Fibroblast of skin of abdomen (primary cell): ENCODE measurements around the gene CACNA1C.

ENCODE experiments used
- DNase-seq: peaks from one replicate; pipeline ENCODE4 v3.0.0-alpha.2; 2013

The CACNA1C gene

DNA sequence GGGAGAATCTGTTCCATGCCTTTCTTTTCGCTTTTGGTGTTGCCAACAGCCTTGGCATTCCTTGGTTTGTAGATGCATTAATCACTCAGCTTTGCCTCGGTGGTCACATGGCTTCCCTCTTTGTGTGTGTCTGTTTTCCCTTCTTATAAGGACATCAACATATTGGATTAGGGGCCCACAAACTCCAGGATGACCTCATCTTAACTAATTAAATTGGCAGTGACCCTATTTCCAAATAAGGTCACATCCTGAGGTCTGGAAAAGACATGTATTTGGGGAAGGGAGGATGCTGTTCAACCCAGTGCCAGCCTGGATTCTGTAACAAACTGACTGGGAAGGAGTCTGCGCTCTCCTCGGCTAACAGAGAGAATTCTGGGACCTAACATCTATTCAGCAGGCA, 376.2 kb downstream of the CACNA1C start:
- DNase-seq, result peak; percentile 27

DNA sequence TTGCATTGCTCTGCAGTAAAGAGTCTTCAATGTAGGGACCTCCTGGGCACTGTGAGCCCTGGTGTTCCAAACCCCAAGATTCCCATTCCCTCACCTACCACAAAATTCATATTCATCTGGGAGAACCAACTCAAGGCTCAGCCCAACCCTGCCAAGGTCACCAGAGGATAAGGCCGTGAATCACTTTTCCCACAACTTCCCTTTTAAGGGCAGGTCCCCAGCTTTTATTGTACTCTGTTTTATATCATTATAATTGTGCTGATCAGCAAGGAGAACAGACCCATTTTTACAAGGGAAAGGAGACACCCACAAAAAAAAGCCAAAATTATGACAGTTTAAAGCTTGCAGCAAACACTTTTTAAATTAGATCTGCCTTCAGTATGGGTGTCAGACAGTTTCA, 379.0 kb downstream of the CACNA1C start:
- DNase-seq, result peak; percentile 26

DNA sequence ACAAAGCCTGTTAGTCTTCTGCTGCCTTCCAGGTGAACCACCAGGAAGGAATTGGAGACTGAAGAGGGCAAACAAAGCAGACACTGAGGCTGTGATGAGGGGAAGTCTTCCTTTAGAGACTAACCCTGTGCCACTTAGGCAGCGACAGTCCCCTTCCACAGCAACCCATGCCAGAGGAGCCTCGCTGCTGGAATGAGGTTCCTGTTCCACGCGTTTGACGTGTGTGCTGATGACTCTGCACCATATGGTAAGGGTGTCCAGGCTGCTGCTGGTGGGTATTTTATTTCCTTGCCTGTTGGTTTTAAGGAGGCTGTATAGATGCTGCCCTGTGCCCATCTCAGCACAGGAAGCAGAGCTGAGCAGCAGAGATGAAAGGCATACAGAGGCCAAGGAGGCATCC, 380.1 kb downstream of the CACNA1C start:
- DNase-seq, result no peak

- no peak for DNase-seq
Measured at GRCh38 chr12:2435511-2435910, 382.7 kb downstream of the CACNA1C start.

DNA sequence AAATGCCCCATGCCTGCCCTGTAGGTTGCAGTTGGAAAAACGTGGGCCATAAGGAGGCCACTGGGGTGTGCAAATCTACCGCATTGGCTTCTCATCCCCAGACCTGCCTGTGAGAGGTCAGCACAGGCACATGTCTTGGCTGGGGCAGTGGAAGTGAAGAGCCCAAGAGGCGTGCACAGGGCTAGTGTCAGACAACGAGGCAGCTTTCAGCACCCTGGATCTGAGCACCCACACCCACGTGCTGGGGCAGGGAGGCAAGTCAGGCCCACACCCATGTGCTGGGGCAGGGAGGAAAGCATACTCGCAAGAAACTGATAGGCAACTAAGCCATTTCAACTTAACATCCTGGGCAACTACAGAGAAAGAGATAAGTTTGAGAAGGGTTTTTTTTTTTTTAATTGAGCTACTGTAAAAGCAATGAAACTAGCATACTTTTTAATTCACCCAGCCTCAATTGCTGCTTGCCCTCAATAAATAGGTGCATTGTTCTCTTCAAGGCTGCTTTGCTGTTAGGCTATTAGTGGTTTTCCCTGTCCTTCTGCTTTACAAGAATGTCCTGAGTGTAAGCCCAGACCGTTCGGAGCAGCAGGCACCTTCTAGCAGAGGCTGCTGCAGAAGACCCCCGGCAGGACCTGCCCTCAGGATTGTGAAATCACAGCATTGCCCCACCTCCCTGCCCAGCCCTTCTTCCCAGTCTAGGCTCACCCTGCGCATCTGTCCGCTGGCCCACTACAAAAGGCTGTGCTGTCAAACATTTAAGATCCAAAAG, 386.7 kb downstream of the CACNA1C start:
- no peak for DNase-seq

DNA sequence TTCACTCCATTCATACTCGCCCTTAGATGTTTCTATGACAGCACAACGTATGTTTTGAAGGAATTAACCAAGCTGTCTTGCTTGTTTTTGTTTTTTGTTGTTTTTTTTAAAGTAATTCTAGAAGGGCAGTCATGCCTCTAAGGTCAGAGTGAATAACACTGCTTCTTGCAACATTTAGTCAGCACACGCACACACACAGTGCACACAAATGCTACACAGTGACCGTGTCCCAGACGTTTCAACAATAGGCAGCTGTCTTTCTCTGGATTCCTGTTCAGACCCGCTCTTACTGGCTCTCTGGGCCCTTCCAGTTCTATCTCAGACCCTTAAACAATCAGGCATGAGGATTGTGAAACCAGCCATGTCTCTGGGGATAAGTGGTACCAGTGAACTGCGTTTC, 391.0 kb downstream of the CACNA1C start:
- no peak for DNase-seq

GRCh38 chr12:2445968-2446367, 393.2 kb downstream of the CACNA1C start:
- DNase-seq, result no peak

DNA sequence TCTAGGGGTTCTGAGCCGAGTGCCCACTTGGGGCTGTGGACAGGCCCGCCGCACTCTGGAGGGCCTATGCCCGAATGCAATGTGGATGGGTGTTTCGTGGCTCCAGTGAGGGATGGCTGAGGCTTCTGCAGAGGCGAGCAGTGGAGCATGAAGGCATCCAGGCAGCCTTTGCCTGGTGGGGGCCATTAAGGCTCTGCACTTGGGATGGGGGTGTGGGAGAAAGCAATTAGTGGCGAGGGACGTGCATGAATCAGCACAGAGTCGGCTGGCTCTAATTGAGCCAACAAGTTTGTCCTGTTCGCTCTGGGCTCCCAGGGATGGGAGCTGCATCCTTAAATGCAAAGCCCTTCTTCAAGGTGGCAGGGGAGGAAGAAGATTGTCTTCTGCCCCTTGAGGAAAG, 395.1 kb downstream of the CACNA1C start:
- no peak for DNase-seq

DNA sequence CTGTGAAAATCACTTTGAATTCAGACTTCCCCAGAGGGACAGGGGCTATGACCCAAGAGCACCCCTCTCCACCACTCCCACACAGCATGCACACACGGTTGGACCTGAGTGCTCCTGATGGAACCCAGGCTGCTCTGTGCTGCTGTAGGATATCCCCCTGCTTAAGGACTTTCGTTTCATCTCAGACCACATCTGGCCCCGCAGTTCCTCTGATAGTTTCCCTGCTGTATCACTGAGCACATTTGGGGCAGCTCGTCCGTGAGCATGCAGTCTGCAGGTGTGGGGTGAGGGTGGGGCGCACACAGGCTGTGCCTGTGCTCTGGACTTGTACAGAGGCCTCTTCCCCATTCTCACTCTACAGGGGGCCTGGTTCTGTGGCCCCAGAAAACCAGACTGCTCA, 396.8 kb downstream of the CACNA1C start:
- no peak for DNase-seq

DNA sequence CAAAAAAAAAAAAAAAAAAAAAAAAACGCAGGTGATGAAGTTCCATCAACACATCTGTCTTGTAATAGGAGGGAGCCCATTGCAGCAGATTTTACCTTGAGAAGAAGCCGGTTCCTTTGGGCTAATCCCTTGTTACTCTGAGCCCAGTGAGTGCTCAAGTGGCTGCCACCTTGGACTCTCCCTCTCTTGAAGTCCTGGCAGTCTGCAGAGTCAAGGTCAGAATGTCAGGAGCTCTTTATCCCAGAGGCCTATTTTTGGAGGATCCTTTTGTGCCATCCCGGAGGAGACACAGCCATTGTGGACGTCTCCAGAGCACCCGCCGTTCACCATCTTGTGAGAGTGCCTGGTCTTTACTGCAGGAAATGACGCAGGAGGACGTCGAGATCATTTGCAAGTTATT, 397.8 kb downstream of the CACNA1C start:
- DNase-seq, result no peak

GRCh38 chr12:2451025-2451424, 398.2 kb downstream of the CACNA1C start:
- peak; percentile 45 for DNase-seq

- DNase-seq, result no peak
Measured at GRCh38 chr12:2451497-2451896, 398.7 kb downstream of the CACNA1C start.

DNA sequence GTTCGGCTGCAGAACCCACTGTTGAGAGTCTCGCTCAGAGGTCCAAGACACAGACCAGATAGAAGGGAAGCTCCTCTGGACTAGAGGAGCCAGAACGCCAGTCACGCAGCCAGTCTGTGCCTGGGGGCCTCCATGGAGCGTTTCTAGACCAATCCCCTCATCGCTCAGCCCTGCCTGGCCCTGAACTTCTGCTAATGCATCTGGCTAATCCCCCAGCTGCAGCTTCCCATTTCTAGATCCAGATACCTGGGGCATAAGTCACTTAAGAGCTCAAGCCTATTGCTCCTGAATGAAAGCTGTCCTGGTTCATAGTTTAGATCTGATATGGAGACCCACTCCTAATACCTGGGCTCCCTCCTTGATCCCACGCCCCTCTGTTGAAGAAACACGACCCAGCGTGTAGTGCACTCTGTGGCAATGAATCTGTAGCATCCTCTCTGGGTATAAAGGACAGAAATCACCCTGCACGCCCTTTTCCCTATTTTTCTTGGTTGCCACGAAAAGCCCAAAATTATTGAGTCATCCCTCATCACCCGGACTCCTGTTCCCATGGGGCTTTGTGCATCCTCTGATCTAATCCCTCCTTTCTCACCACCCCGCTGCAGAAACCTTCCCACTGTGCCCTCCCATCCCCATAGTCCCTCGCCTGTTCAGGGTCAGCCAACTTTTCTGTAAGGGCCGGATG, 400.4 kb downstream of the CACNA1C start:
- DNase-seq, result peak; percentile 5

DNA sequence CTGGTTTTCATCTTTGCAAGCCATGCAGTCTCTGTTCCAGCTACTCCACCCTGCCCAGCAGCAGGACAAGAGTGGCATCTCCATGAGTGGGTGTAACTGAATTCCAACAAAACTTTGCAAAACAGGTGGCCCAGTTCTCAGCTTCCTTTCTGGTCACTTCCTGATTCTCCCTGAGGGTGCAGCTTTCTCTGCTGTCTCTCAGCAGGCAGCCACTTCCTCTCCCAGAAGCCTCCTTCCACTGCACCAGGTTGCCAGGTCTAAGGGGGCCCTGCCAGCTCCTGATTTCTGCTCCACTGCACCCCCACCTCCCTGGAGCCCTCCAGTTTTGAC, 400.9 kb downstream of the CACNA1C start:
- no peak for DNase-seq

- DNase-seq, result no peak
Measured at GRCh38 chr12:2454601-2455177, 401.9 kb downstream of the CACNA1C start.

DNA sequence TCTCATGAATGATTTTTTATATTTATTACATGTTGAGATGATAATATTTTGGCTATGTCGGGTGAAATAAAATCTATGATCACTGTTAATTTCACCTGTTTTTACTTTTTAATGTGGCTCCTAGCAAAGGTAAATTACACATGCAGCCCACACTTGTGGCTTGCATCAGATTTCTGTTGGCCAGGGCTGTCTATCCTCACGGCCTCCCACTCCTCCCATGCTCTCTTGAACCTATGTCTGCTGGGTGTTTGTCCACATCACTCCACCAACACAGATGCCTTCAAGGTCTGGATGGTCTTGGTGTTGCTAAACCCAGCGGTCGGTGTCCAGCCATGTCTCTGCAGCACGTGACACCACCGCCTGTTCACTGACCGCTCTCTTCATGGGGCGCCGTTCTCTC, 402.6 kb downstream of the CACNA1C start:
- DNase-seq, result no peak

DNA sequence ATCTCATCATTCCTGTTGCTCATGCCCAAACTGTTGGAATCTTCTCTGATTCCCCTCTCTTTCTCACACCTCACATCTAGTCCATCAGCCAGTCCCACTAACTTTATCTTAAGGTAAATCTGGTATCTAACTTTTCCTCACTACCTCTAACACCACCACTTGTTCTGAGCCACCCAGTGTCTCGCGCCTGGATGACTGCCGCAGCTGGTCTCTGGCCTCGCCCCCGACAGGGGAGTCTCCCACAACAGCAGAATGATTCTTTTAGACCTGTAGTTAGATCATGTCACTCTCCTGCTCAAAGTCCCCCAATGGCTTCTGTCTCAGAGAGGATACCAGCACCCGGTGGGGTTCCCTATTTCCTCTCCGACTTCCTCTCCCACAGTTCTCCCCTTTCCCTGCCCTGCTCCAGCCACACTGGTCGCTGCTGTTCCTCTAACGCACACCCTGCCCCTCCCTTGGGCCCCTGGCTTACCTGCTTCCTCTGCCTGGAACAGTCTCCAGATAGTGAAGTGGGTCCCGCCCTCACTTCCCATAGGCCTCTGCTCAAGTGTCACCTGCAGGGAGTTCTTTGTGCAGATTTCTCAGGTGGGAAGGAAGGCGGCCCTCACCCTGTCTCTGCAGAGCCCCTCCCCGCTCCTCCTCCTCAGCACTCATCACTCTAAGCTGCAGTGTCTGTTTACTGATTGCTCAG, 403.5 kb downstream of the CACNA1C start:
- DNase-seq, result no peak

DNA sequence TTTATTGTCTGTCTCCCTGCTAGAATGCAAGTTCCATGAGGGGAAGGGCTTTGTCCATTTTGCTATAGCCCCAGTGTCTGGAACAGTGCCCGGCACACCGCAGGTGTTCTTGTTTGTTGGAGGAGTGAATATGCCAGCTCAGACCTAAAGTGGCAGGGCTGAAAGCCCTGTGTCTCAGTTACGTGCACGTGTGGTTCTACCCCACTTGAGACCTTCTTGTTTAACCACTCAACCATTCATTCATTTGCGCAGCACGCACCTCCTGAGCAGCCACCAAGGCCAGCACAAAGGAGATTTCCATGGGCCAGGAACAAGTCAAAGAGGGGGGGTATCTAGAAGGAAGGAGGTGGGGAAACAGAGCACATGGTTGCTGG, 404.0 kb downstream of the CACNA1C start:
- DNase-seq, result no peak

DNA sequence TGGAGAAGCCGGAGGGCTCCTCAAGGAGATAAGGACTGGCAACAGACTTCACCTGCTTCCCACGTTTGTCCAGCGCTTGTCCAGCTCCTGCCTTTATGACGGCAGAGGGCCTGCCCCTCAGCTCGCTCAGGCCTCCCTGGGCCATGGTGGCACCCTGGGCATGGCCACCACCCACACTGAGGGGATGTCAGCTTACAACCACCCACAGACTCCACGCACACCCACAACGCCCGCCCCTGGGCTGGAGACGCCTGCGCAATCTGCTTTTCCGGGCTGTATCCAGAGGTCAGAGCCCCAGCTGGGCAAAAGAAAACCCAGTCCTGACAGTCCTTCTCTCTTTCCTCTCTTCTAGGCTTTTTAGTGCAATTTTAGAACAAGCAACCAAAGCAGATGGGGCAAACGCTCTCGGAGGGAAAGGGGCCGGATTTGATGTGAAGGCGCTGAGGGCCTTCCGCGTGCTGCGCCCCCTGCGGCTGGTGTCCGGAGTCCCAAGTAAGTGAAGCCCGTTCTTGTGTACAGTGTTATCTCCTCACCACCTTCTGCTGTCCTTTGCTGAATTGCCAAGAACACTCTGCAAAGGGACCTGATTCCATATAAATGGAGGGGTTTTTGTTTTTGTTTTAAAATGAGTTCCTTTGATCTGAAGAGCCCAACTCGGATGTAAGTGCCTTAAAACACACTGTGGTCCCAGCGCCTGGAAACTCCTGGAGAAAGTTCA, 404.6 kb downstream of the CACNA1C start:
- no peak for DNase-seq

GRCh38 chr12:2457933-2458414, 405.2 kb downstream of the CACNA1C start:
- no peak for DNase-seq

DNA sequence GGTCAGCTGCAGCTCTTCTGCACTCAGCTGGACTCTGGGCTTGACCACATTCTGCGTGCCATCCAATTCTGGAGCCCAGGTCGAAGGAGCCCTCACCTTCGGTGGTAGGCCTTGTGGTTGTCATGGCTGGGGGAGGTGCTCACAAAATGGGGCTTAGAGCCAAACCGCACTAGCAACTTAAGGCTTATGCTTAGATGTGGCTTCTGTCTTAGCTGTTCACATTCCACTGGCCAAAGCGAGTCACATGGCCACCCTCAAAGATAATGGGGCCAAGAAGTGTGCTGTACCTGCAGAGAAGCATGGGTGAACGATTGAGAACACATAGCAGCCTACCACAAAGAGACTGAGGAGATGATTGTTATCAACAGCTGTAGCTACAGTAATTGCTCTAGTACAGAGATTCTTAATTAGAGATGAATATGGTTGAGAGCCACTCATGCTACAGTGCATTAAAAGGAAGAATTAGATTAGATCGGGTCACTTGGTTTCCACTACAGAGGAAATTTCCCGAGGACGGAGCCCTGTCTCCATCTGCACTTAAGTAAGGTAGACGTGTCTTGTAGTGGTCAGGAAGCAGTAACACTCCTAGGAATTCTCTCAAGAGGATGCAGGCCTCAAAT, 407.4 kb downstream of the CACNA1C start:
- no peak for DNase-seq

DNA sequence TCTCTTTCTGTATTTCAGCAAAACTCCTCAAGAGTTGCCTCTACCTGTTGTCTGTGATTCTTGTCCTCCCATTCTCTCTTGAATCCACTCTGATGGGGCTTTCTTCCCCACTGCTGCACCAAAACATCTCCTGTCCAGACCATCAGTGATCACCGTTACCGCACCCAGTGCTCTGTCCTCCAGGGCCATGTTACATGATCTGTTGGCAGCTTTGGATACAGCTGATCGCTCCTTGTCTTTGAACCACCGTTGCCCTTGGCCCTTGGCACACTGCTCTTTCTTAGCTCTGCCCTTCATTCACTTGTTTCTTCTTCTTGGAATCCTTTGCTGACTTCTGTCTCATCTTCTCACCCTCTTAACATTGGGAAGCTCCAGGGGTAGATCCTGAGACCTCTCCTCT, 408.3 kb downstream of the CACNA1C start:
- DNase-seq, result no peak
